Activated T-cell treated with anti-CD3 and anti-CD28 coated beads for 1 hour (primary cell): Measurements from ENCODE around the gene CRYGC.

ENCODE experiments used
- DNase-seq: peaks from one replicate; pipeline ENCODE4 v3.0.0-alpha.2; 2020; ENCODE audit warnings: low read depth

Gene CRYGC

DNA sequence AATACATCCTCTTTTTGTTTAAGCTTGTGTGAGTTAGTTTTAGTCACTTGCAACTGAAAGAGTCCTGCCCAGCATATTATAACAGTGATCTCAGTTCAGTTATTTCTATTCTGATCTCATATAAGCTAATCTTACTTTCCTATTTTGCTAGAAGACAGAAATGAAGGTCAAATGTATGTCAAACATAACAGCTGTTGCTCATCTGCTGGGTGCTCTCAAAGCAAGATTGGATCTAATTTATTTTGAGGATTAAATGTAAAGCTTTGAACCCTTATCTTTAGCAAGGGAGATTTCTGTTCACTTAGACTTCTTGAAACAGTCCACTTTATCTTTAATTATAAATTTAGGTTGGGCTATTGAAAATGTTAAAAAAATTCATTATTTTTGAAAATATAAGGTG is 36.5 kb downstream of the CRYGC start:
- no peak for DNase-seq

DNA sequence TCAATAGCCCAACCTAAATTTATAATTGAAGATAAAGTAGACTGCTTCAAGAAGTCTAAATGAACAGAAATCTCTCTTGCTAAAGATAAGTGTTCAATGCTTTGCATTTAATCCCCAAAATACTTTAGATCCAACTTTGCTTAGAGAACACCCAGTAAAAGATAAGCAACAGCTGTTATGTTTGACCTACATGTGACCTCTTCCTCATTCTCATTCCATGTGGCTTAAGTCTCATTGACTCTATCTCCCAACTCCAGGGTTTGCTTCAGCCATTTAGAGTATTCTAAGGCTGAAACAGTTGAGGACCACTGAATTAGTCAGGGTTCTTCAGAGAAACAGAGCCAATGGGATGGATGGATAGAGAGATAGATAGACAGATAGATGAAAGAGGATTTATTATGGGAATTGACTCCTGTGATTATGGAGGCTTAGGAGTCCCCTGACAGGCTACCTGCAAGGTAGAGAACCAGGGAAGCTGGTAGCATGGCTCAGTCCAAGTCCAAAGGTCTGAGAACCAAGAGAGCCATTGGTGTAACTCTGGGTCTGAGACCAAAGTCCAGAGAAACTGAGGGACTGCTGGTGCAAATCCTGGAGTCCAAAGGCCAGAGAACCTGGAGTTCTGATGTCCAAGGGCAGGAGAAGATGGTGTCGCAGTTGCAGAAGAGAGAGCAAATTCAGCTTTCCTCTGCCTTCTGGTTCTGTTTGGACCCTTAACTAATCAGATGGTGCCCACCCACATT is 37.4 kb downstream of the CRYGC start:
- DNase-seq = no peak

DNA sequence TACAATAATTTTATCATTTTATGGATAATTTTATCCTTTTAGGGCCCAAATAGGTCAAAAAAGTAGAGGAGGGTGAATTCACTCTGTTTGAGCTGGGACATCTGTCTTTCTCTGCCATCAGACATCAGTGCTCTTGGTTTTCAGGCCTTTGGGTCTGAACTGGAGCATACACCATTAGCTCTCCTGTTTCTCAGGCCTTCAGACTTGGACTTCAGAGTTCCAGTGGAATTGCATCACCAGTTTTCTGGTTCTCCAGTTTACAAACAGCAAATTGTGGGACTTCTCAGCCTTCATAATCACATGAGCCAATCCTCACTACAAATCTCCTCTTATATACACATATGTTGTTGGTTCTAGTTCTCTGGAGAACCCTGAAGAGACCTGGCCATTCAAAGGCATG is 39.2 kb downstream of the CRYGC start:
- no peak for DNase-seq

DNA sequence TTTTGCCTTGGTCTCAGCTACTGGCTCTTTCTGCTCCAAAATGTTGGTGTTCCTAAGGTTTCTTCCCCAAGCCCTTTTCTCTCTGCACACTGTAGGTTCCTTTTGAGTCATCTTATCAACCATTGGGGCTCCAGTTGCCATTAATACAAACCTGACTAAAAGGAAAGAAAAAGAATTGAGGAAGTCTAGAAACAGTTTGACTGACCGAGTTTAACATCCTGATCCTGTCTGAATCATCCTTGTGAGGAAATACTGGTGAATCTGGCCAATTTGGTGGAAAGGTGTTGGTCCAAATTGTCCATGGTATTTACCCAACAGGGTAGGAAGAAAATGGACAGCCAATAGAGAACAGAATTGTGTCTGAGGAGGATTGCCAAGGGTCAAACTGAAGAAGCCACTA is 43.6 kb downstream of the CRYGC start:
- no peak for DNase-seq

DNA sequence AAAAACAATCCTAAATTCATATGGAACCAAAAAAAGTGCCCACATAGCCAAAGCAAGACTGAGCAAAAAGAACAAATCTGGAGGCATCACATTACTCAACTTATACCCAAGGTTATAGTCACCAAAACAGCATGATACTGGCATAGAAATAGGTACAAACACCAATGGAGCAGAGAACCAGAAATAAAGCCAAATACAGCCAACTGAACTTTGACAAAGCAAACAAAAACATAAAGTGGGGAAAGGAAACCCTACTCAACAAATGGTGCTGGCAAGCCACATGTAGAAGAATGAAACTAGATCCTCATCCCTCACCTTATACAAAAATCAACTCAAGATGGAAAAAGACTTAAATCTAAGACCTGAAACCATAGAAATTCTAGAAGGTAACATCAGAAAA is 45.8 kb downstream of the CRYGC start:
- DNase-seq = no peak
